GM19238 (cell line): ENCODE data around the gene ASNS.

ENCODE experiments used
- DNase-seq: peaks from one replicate; pipeline ENCODE4 v3.0.0; 2011; ENCODE audit warnings: low spot score; ENCODE audit not compliant: insufficient read length

ASNS gene

DNA sequence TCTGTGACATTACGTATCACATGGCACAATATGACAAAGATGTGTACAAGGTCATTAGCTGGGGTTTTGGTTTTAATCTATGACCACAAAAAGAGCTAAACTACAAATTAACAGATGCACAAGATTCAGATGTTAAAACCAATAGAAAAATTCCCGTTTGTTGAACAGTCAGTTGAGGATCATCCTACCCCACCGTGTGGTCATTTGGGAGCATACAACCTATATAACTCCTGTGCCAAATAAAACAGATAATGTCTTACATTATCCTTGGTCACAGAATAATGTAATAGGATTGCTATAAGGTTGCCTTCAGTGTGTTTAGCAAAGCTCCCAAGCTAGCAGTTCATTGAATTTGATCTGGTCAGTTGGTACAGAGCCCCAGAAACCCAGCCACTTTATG lies 28.2 kb downstream of the ASNS start:
- DNase-seq = no peak

DNA sequence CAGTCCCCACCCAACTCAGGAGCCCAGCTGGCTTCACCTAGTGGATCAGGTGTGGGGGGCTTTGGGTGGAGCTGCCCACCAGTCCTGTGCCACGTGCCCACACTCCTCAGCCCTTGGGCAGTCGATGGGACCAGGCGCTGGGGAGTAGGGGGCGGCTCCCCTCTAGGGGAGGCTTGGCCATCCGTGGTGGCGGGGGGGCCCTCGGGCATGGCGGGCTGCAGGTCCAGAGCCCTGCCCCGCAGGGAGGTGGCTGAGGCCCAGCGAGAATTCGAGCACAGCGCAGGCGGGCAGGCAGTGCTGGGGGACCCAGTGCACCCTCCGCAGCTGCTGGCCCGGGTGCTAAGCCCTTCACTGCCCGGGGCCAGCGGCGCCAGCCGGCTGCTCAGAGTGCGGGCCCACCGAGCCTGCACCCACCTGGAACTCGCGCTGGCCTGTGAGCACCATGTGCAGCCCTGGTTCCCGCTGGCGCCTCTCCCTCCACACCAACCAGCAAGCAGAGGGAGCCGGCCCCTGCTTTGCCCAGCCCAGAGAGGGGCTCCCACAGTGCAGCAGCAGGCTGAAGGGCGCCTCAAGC lies 29.3 kb downstream of the ASNS start:
- DNase-seq = no peak

DNA sequence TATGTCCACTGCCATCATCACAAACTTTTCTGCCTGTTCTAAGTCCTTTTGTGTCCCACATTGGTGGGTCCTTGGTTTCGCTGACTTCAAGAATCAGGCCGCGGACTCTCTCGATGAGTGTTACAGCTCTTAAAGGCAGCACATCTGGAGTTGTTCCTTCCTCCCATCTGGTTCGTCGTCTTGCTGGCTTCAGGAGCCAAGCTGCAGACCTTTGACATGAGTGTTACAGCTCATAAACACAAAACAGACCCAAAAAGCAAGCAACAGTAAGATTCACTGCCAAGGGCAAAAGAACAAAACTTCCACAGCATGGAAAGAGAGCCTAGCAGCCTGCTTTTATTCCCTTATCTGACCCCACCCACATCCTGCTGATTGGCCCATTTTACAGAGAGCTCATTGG lies 30.2 kb downstream of the ASNS start:
- DNase-seq = no peak

DNA sequence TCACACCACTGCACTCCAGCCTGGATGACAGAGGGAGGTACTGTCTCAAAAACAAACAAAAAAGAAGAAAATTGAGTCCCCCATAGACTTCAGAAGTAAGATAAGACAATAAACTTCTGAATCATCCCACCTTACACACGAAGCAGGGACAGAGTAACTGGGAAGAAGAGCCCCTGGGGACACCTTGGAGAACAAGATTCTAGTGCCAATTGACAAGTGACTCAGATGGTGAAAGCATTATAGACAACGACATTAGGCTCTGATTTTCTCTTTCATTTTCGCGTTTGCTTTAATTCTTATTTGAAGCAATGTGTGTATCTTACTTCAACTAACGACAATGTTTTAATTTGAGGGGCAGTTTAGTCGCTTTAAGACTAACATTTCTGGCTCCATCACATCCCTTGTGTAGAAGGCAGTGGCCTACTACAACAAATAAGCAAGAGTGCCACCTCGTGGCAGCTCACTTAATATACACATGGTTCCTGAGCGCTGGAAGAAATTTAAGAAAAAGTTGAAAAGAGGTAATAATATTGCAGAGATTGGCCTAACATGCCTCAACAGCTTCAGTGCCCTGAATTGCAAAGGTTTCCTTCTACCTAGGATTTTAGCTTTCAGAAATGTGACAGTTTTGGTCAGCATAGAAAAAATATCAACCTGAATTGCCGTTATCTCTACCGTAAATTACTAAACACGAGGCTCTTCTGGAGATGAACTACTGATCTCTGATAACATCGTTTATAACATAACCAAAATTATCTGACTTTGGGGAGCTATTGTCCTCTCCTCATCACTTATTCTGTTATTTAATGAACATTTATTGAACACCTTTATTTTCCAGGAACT lies 36.7 kb downstream of the ASNS start:
- DNase-seq = no peak

DNA sequence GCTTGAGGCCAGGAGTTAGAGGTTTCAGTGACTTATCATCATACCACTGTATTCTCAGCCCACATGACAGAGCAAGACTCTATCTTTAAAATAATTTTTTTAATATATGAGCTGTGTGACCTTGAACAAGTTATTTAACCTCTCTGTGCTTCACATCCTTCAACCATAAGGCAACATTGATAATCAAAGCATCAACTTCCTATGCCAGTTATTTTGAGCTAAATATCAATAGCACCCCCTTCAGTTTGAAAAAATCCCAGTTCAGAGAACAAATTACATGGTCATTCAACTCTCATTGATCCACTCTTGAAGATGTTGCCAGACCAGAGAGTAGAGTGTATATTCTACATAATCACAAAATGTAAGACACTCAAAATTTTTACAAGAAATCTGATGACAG lies 53.0 kb downstream of the ASNS start:
- DNase-seq = no peak

DNA sequence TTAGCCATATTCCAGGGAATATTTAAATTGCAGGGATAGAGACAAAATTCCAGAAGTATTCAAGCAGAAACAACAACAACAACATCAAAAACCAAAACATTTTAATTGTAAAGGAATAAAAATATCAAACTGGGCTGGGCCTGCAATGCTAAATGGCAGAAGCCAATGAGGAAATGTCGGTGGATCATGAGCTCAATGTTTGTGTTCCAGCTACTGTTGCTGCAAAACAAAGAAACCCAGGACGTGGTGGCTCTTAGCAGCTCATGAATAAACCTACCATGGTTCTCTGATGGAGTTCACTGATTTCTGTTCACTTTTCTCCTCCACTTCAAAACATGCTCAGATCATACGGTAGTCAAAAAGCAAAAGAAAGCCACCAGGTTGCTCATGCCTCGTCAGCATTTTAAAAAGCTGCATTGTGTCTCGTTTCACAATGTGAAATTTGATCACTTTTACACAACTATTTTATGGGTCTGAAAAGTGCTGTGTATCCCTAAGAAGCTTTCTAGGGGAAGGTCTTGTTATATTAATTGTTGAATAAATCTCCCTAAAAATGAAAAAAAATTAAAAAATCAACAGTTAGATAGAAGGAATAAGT lies 54.0 kb downstream of the ASNS start:
- no peak for DNase-seq
